HAP-1 (cell line): ENCODE results near the gene PLXDC1.
A peak's percentile ranks its signal among the peaks of the same experiment; 100 is the strongest.
"Not testable (repeated sequence)": the region's sequence is repeated elsewhere in the genome, so short reads cannot be mapped to it uniquely, and the experiment has no call there.

Experiments
- DNase-seq, 2 experiments: peaks; one replicate each; pipeline ENCODE4 v3.0.0-alpha.2; 2016 to 2020; ENCODE audit warnings: low spot score in 2 of 2
- H3K27me3 ChIP-seq: fragments of 250-450 bp; sonication (Bioruptor Pico); 2 replicates; pipeline ENCODE4 v1.5.1; 2020; ENCODE audit warnings: low read depth, mild to moderate bottlenecking, moderate library complexity
- H3K36me3 ChIP-seq: fragments of 250-450 bp; sonication (Bioruptor Pico); replicated peaks from 2 replicates; pipeline ENCODE4 v1.5.1; 2020; ENCODE audit warnings: mild to moderate bottlenecking
- H3K4me1 ChIP-seq: fragments of 250-450 bp; sonication (Bioruptor Pico); 2 replicates; pipeline ENCODE4 v1.5.1; 2020; ENCODE audit warnings: mild to moderate bottlenecking
- H3K4me3 ChIP-seq: fragments of 250-450 bp; sonication (Bioruptor Pico); 2 replicates; pipeline ENCODE4 v1.5.1; 2020; ENCODE audit warnings: mild to moderate bottlenecking, moderate library complexity
- H3K9me3 ChIP-seq: fragments of 250-450 bp; sonication (Bioruptor Pico); 2 replicates; pipeline ENCODE4 v1.5.1; 2020; ENCODE audit warnings: mild to moderate bottlenecking, moderate library complexity
- in situ Hi-C: fragments of 300-500 bp; cut with MboI; formaldehyde crosslinking; loops from 3 replicates; pipeline ENCODE4 v1.14.3; 2020; ENCODE audit warnings: low sequenced_read_pairs, inconsistent platforms, mixed read lengths

The PLXDC1 gene

GRCh38 chr17:39173080-39173479, 21.6 kb upstream of the PLXDC1 start:
- in situ Hi-C loops: no loop called here
- no peak overlapping the region for H3K4me3 ChIP-seq
- H3K4me1 ChIP-seq: peaks cover 3% of the 10 kb centered on the region; the same call in 1 of the 2 replicates
- no peak for DNase-seq
- peaks cover 19% of the 10 kb centered on the region for H3K36me3 ChIP-seq
- H3K27me3 ChIP-seq: 0 out of 2 replicates have a peak, but pooled peaks cover 2% of the 10 kb centered on the region
- no peaks in the 10 kb centered on the region for H3K9me3 ChIP-seq

GRCh38 chr17:39171933-39172332, 20.5 kb upstream of the PLXDC1 start:
- Histone ChIP-seq H3K36me3 (peaks cover 14% of the 10 kb centered on the region), H3K27me3 (0 out of 2 replicates have a peak, but pooled peaks cover 2% of the 10 kb centered on the region), H3K4me1 (no peaks in the 10 kb centered on the region), H3K9me3 (no peaks in the 10 kb centered on the region), H3K4me3 (no peak overlapping the region)
- DNase-seq: no peak
- in situ Hi-C loops: no loop called here

- no peaks in the 10 kb centered on the region for H3K4me1 ChIP-seq
- in situ Hi-C loops: no loop called here
- peaks cover 5% of the 10 kb centered on the region for H3K36me3 ChIP-seq
- no peak overlapping the region for H3K4me3 ChIP-seq
- no peaks in the 10 kb centered on the region for H3K9me3 ChIP-seq
- DNase-seq: no peak
- H3K27me3 ChIP-seq: 0 out of 2 replicates have a peak, but pooled peaks cover 2% of the 10 kb centered on the region
Observed at GRCh38 chr17:39170558-39170957, 19.1 kb upstream of the PLXDC1 start.

GRCh38 chr17:39170109-39170508, 18.7 kb upstream of the PLXDC1 start:
- DNase-seq: no peak
- H3K9me3 ChIP-seq: no peaks in the 10 kb centered on the region
- H3K4me1 ChIP-seq: no peaks in the 10 kb centered on the region
- peaks cover under 1% of the 10 kb centered on the region for H3K36me3 ChIP-seq
- in situ Hi-C loops: no loop called here
- H3K4me3 ChIP-seq: no peak overlapping the region
- 0 out of 2 replicates have a peak, but pooled peaks cover 2% of the 10 kb centered on the region for H3K27me3 ChIP-seq

GRCh38 chr17:39169518-39169917, 18.1 kb upstream of the PLXDC1 start:
- H3K36me3 ChIP-seq: no peaks in the 10 kb centered on the region
- in situ Hi-C loops: no loop called here
- H3K4me1 ChIP-seq: no peaks in the 10 kb centered on the region
- 0 out of 2 replicates have a peak, but pooled peaks cover 2% of the 10 kb centered on the region for H3K27me3 ChIP-seq
- DNase-seq: no peak
- H3K4me3 ChIP-seq: no peak overlapping the region
- H3K9me3 ChIP-seq: no peaks in the 10 kb centered on the region

- Histone ChIP-seq H3K4me1 (peaks cover 4% of the 10 kb centered on the region), H3K4me3 (no peak overlapping the region), H3K27me3 (0 out of 2 replicates have a peak, but pooled peaks cover 2% of the 10 kb centered on the region), H3K36me3 (no peaks in the 10 kb centered on the region), H3K9me3 (no peaks in the 10 kb centered on the region)
- in situ Hi-C loops: no loop called here
- DNase-seq: no peak
Observed at GRCh38 chr17:39169101-39169500, 17.7 kb upstream of the PLXDC1 start.

- H3K27me3 ChIP-seq, in situ Hi-C loops, H3K9me3 ChIP-seq, H3K4me1 ChIP-seq, H3K36me3 ChIP-seq, H3K4me3 ChIP-seq, DNase-seq: not testable (repeated sequence)
Observed at GRCh38 chr17:39168503-39168902, 17.1 kb upstream of the PLXDC1 start.

- DNase-seq: no peak
- Histone ChIP-seq H3K27me3 (0 out of 2 replicates have a peak, but pooled peaks cover 2% of the 10 kb centered on the region), H3K4me1 (peaks cover 8% of the 10 kb centered on the region), H3K9me3 (no peaks in the 10 kb centered on the region), H3K4me3 (no peak overlapping the region), H3K36me3 (no peaks in the 10 kb centered on the region)
- in situ Hi-C loops: no loop called here
Observed at GRCh38 chr17:39167476-39167875, 16.0 kb upstream of the PLXDC1 start.

- DNase-seq: peak in 1 of 2 experiments; percentile 30
- Histone ChIP-seq H3K27me3 (0 out of 2 replicates have a peak, but pooled peaks cover 2% of the 10 kb centered on the region), H3K9me3 (no peaks in the 10 kb centered on the region), H3K4me1 (peaks cover 8% of the 10 kb centered on the region), H3K4me3 (no peak overlapping the region), H3K36me3 (no peaks in the 10 kb centered on the region)
- in situ Hi-C loops: no loop called here
Observed at GRCh38 chr17:39166437-39167335, 15.2 kb upstream of the PLXDC1 start.

- H3K4me1 ChIP-seq: peaks cover 8% of the 10 kb centered on the region
- in situ Hi-C loops: no loop called here
- H3K4me3 ChIP-seq: no peak within 1 kb of the TSS
- H3K9me3 ChIP-seq: no peaks in the 10 kb centered on the region
- DNase-seq: no peak
- 0 out of 2 replicates have a peak, but pooled peaks cover 2% of the 10 kb centered on the region for H3K27me3 ChIP-seq
- H3K36me3 ChIP-seq: no peaks in the 10 kb centered on the region
Observed at GRCh38 chr17:39165841-39166349, 14.5 kb upstream of the PLXDC1 start, which contains the start of gene ARL5C. TSS of gene ARL5C (minus strand) at chr17:39166161. CDS start at chr17:39165760, 401 bp downstream.

- H3K27me3 ChIP-seq: 0 out of 2 replicates have a peak, but pooled peaks cover 2% of the 10 kb centered on the region
- DNase-seq: no peak
- H3K4me3 ChIP-seq: no peak overlapping the region
- in situ Hi-C loops: no loop called here
- H3K36me3 ChIP-seq: no peaks in the 10 kb centered on the region
- H3K4me1 ChIP-seq: peaks cover 8% of the 10 kb centered on the region
- no peaks in the 10 kb centered on the region for H3K9me3 ChIP-seq
Observed at GRCh38 chr17:39165178-39165840, 13.9 kb upstream of the PLXDC1 start.

- peak; percentile 78 to 91 for DNase-seq
- H3K9me3 ChIP-seq: no peaks in the 10 kb centered on the region
- in situ Hi-C loops: no loop called here
- H3K4me1 ChIP-seq: peaks cover 8% of the 10 kb centered on the region
- H3K27me3 ChIP-seq: 0 out of 2 replicates have a peak, but pooled peaks cover 2% of the 10 kb centered on the region
- H3K4me3 ChIP-seq: no peak overlapping the region
- H3K36me3 ChIP-seq: no peaks in the 10 kb centered on the region
Observed at GRCh38 chr17:39164675-39165143, 13.3 kb upstream of the PLXDC1 start.

- DNase-seq: no peak
- Histone ChIP-seq H3K4me3 (no peak overlapping the region), H3K36me3 (no peaks in the 10 kb centered on the region), H3K27me3 (no peaks in the 10 kb centered on the region), H3K9me3 (no peaks in the 10 kb centered on the region), H3K4me1 (peaks cover 8% of the 10 kb centered on the region)
- in situ Hi-C loops: no loop called here
Observed at GRCh38 chr17:39161962-39162361, 10.5 kb upstream of the PLXDC1 start.
